Kidney (tissue), 14 donors: ENCODE results near the gene APBB2. TPM values are rescaled to one million over a fixed set of nuclear protein-coding genes. Genes with fewer than 3 reads are reported as not detected.
A peak's percentile ranks its signal among the peaks of the same experiment; 100 is the strongest.

ENCODE experiments used
- DNase-seq, 5 donors: peaks; one replicate each; pipeline ENCODE4 v3.0.0-alpha.2; 2013 to 2020
- FAIRE-seq: peaks from 2 replicates; lab custom pipeline; 2012; peaks lifted over from hg19 to GRCh38; lab: Jason Lieb, UNC
- H3K27ac ChIP-seq, 2 donors: one replicate each; pipeline ENCODE4 v1.7.0; 2013; ENCODE audit warnings: low read depth in 2 of 2, low read length in 2 of 2, inconsistent platforms in 1 of 2
- H3K27me3 ChIP-seq: one replicate; pipeline ENCODE4 v1.7.1; 2013; ENCODE audit warnings: low read length, inconsistent platforms; ENCODE audit not compliant: control insufficient read depth, insufficient read depth
- H3K36me3 ChIP-seq, 3 donors: one replicate each; pipeline versions ENCODE4 v1.7.0 to v1.7.1; 2013; ENCODE audit warnings: low read length in 3 of 3, control low read depth in 1 of 3, inconsistent platforms in 1 of 3; ENCODE audit not compliant: insufficient read depth in 3 of 3, control insufficient read depth in 2 of 3
- H3K4me1 ChIP-seq, 3 donors: one replicate each; pipeline versions ENCODE4 v1.7.0 to v1.7.1; 2013; ENCODE audit warnings: low read length in 3 of 3, inconsistent platforms in 1 of 3, low read depth in 1 of 3; ENCODE audit not compliant: control insufficient read depth in 2 of 3, insufficient read depth in 2 of 3
- H3K4me3 ChIP-seq, 3 donors: one replicate each; pipeline versions ENCODE4 v1.7.0 to v1.8.1; 2013; ENCODE audit warnings: low read length in 3 of 3, control low read depth in 1 of 3, inconsistent platforms in 1 of 3
- H3K9ac ChIP-seq, 3 donors: one replicate each; pipeline versions ENCODE4 v1.7.0 to v1.7.1; 2013; ENCODE audit warnings: low read length in 3 of 3, control low read depth in 1 of 3, inconsistent platforms in 1 of 3
- H3K9me3 ChIP-seq, 3 donors: one replicate each; pipeline versions ENCODE4 v1.7.0 to v1.7.1; 2013; ENCODE audit warnings: low read length in 3 of 3, control low read depth in 1 of 3, inconsistent platforms in 1 of 3; ENCODE audit not compliant: control insufficient read depth in 2 of 3, insufficient read depth in 1 of 3
- CTCF ChIP-seq: IDR thresholded peaks from 3 replicates; pipeline ENCODE4 v1.5.1; 2012; ENCODE audit warnings: mild to moderate bottlenecking, moderate library complexity, borderline replicate concordance; ENCODE audit not compliant: insufficient read depth; ENCODE audit errors: extremely low read depth
- intact Hi-C: fragments of 100-400 bp; cut with DNase I; formaldehyde crosslinking; loops from one replicate; pipeline ENCODE4 v1.11.1; 2022
- polyA plus RNA-seq: library from polyadenylated mRNA; stranded (reverse); fragments of 350-450 nt; fragmentation: Illumina TruSeq; extraction: RNeasy Lipid Tissue Mini Kit (QIAGEN cat#74804); gene quantifications from one replicate; pipeline ENCODE4 v1.2.3, GENCODE V29; 2014; ENCODE audit warnings: low read depth, low replicate concordance; ENCODE audit not compliant: insufficient read depth
- total RNA-seq: library from RNA; stranded (reverse); fragmentation: NEBNext Ultra II Directional; extraction: Animal tissue kit (Norgen Biotek cat#: 25700); gene quantifications from one replicate; pipeline ENCODE4 v1.2.1, GENCODE V29; 2021
- donor health status: control.
- donor health status: control.
- donor health status: control.
- donor health status: control.
- donor health status: control.
- donor health status: DM: yes; HTN: yes; CAD: no.
- donor health status: Normal renal cell carcinoma (clear cell type).

The APBB2 gene
- total and polyA plus RNA-seq, 2 donors from 2014 or later: 13.4 to 65.6 TPM

- FAIRE-seq (no peak), DNase-seq (no peak)
- H3K4me1 ChIP-seq: peaks cover 0 to 3% (median 0%) of the 10 kb centered on the region in 3 donors
- intact Hi-C loops: no loop called here
- H3K36me3 ChIP-seq: no peaks in the 10 kb centered on the region
- no peaks in the 10 kb centered on the region for H3K27me3 ChIP-seq
- no peaks in the 10 kb centered on the region for H3K9me3 ChIP-seq
- no peak overlapping the region for H3K27ac ChIP-seq
- TF ChIP-seq CTCF: no peak
- H3K9ac ChIP-seq: no peak overlapping the region
- no peak overlapping the region for H3K4me3 ChIP-seq
Observed at GRCh38 chr4:40940756-40941155, 273.6 kb downstream of the APBB2 start.

GRCh38 chr4:40940317-40940741 lies 274.0 kb downstream of the APBB2 start:
- Histone ChIP-seq H3K4me1 (peaks cover 0 to 3% (median 0%) of the 10 kb centered on the region in 3 donors), H3K27ac (no peak overlapping the region), H3K9ac (no peak overlapping the region), H3K9me3 (no peaks in the 10 kb centered on the region), H3K4me3 (no peak overlapping the region), H3K36me3 (no peaks in the 10 kb centered on the region), H3K27me3 (no peaks in the 10 kb centered on the region)
- FAIRE-seq (no peak), DNase-seq (peak in 1 of 5 donors; percentile 81)
- intact Hi-C loops: no loop called here
- no peak for TF ChIP-seq CTCF

- H3K4me3 ChIP-seq: no peak overlapping the region
- no peaks in the 10 kb centered on the region for H3K27me3 ChIP-seq
- no peaks in the 10 kb centered on the region for H3K9me3 ChIP-seq
- no peak overlapping the region for H3K9ac ChIP-seq
- H3K4me1 ChIP-seq: peaks cover 0 to 3% (median 0%) of the 10 kb centered on the region in 3 donors
- no peak overlapping the region for H3K27ac ChIP-seq
- H3K36me3 ChIP-seq: no peaks in the 10 kb centered on the region
- no peak for DNase-seq
- FAIRE-seq: no peak
- TF ChIP-seq CTCF: no peak
- intact Hi-C loops: loop anchor here (10.0 kb wide), 2 partner anchors 45 to 275 kb away; partner anchors contain the start of gene APBB2
Observed at GRCh38 chr4:40939856-40940255, 274.5 kb downstream of the APBB2 start.

- FAIRE-seq: no peak
- Histone ChIP-seq H3K27ac (no peak overlapping the region), H3K4me1 (peaks cover 0 to 3% (median 0%) of the 10 kb centered on the region in 3 donors)
Observed at GRCh38 chr4:40938337-40938736, 276.0 kb downstream of the APBB2 start.

More at GRCh38 chr4:40938337-40938736, 276.0 kb downstream of the APBB2 start:
- no peak for DNase-seq
- no peak for TF ChIP-seq CTCF
- H3K9me3 ChIP-seq: no peaks in the 10 kb centered on the region
- H3K36me3 ChIP-seq: peaks cover 0 to 13% (median 4%) of the 10 kb centered on the region in 3 donors
- H3K4me3 ChIP-seq: no peak overlapping the region
- no peaks in the 10 kb centered on the region for H3K27me3 ChIP-seq
- intact Hi-C loops: loop anchor here (10.0 kb wide), 2 partner anchors 46 to 276 kb away; partner anchors contain the start of gene APBB2
- no peak overlapping the region for H3K9ac ChIP-seq
